ENCODE measurements around the gene C20orf141.

The C20orf141 gene

GRCh38 chr20:2846698-2847097, 31.9 kb downstream of the C20orf141 start:
- no peak for DNase-seq (ENCODE audit: low read depth in 2 of 2)

GRCh38 chr20:2847802-2848201, 33.0 kb downstream of the C20orf141 start:
- DNase-seq (ENCODE audit: low read depth in 2 of 2): no peak

GRCh38 chr20:2849529-2849928, 34.7 kb downstream of the C20orf141 start:
- no peak for DNase-seq (ENCODE audit: low read depth in 2 of 2)

GRCh38 chr20:2851086-2851485, 36.3 kb downstream of the C20orf141 start:
- no peak for DNase-seq (ENCODE audit: low read depth in 2 of 2)

- DNase-seq (ENCODE audit: low read depth in 2 of 2): no peak
Observed at GRCh38 chr20:2858591-2858990, 43.8 kb downstream of the C20orf141 start.

- no peak for DNase-seq (ENCODE audit: low read depth in 2 of 2)
Observed at GRCh38 chr20:2859330-2860121, 44.7 kb downstream of the C20orf141 start.

GRCh38 chr20:2864626-2865025, 49.8 kb downstream of the C20orf141 start:
- no peak for DNase-seq (ENCODE audit: low read depth in 2 of 2)

- DNase-seq (ENCODE audit: low read depth in 2 of 2): no peak
Observed at GRCh38 chr20:2865101-2865500, 50.3 kb downstream of the C20orf141 start.

Measured in stimulated activated CD4-positive, alpha-beta T cell treated with anti-CD3 and anti-CD28 coated beads, Interleukin-1b, Interleukin-23, amount 100 ng/mL, for 4 hours (primary cell).